Mucosa of gallbladder (tissue), 1 donor: ENCODE measurements around the gene ATP6V0C. TPM values are rescaled to one million over a fixed set of nuclear protein-coding genes. Genes with fewer than 3 reads are reported as not detected.
"Not testable (repeated sequence)": the region's sequence is repeated elsewhere in the genome, so short reads cannot be mapped to it uniquely, and the experiment has no call there.

Experiments used
- DNase-seq: peaks from one replicate; pipeline ENCODE4 v3.0.0-alpha.2; 2020; ENCODE audit warnings: low spot score
- total RNA-seq: library from RNA; stranded (reverse); gene quantifications from one replicate; pipeline ENCODE4 v1.2.1, GENCODE V29; 2021
- donor health status: DM: no; HTN: no; CAD: no.

The ATP6V0C gene
- total RNA-seq, 1 donor from 2014 or later, result 246 TPM

DNA sequence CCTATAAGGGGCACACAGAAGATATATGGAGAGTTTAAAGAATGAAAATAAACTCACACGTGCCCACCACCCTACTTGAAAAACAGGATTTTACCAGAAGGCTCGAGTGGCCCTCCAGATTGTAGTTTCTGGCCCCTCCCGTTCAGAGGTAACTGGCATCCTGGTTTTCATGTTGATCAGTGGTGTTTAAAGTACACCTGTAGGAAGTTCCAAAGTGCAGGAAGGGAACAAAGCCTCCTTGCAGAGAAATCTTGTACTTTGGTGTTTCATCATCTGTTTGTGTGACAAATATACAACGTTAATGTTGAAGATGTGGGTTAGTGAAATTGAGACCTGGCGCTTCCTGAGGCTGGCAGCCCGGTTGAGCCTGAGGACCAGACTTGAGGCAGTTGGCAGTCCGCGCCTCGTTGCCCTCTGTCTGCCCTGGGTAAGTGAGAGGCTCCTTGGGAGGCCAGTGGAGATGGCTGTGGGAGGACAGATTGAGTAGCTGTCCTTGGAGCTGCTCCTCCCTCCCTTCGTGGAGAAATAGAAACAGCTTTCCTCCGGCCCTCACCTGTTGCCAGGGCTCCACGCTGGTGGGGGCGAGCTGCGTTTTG lies 36.6 kb downstream of the ATP6V0C start:
- DNase-seq, result not testable (repeated sequence)

GRCh38 chr16:2551420-2551889 lies 37.7 kb downstream of the ATP6V0C start:
- DNase-seq, result not testable (repeated sequence)

DNA sequence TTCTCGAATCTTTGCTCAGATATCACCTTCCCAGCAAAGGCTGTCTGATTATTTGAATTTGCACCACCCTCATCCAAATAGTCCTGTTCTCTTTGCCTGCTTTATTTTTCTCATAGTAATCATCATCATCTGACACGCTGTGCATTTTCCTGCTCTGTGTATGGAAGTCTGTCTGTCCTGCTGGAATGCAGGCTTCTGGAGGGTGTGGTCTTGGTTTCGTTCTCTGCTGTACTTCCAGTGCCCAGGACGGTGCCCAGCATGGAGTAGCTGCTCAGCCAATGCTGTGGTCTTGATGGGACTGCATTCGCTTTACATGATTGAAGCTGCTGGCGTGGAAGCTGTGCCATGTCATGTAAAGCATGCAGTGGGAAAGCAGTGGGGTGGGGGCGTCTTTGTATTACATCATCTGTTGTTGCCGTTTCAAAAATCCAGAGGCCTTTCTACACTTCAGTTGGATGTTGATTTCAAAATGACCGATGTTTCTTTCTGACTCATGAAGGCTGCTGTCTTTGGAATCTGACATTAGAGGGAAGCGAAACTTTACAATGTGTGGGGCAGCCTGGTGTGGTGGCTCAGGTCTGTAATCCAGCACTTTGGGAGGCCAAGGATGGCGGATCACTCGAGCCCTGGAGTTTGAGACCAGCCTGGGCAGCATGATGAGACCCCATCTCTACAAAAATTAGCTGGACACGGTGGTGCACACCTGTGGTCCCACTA lies 41.1 kb downstream of the ATP6V0C start:
- not testable (repeated sequence) for DNase-seq

DNA sequence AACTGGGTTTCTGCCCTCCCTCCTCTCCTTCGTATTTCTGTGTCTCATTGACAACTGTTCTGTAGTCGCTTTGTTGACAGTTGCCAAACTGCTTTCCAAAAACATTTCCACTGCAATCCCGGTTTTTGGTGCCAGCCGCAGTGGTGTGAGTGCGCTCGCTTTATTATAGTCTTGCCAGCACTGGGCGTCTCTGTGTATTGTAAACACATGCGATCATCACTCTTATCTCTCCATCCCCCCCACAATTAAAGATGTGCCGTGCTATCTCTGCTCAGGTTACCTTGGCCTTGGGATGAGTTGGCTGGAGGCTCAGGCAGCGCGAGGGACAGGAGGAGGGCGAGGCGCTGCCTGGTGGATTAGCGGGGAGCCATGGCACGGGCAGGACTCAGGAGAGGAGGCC lies 43.4 kb downstream of the ATP6V0C start:
- DNase-seq, result not testable (repeated sequence)

GRCh38 chr16:2560131-2560797 lies 46.5 kb downstream of the ATP6V0C start:
- not testable (repeated sequence) for DNase-seq

- peak; percentile 73 for DNase-seq
Observed at GRCh38 chr16:2560798-2561133, 47.0 kb downstream of the ATP6V0C start.

DNA sequence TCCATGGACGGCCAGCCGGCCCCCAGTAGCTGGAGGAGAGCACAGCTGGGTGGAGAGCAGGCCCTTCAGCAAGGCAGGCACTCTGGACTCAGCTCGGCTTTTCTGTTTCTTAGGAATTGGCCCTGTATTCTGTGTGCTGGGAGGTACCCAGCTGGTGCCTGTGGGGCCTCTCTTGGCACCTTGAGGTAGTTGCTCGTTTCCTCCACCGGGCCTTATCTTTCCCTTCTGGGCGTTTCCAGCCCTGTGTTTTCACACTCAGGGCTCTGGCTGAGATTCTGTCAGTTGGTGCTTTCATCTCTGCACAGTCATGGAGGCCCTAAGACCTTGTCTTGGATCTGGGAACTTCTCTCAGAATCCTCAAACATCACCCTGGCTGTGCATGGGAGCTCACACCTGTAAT lies 53.8 kb downstream of the ATP6V0C start:
- not testable (repeated sequence) for DNase-seq

DNA sequence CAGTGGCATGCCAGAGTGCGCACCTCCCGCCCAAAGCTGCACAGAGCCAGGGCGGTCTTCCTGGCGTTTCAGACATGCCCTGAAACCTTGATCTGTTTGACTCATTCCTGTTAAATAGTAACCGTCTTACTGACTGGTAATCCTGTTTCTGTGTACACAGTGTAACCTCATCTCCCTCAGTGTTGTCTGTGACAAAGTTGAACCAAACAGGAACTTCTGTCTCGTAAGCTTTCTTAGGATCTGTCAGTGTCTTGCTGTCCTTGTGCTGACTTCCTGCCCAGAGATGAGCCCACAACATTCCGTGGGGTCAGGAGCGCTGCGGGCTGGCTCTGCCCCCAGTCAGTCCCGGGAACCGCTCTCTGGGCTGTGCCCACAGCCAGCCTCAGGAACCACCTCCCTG lies 54.8 kb downstream of the ATP6V0C start:
- not testable (repeated sequence) for DNase-seq

Other genes starting within 250 kb of the ATP6V0C start
- gene RNPS1, start 245.8 kb upstream of the ATP6V0C start, total RNA-seq, result 114 TPM
- gene ABCA3, start 173.2 kb upstream of the ATP6V0C start, total RNA-seq, result 18.3 TPM
- gene CCNF, start 84.5 kb upstream of the ATP6V0C start, total RNA-seq, result 3.7 TPM
- gene TEDC2, start 53.8 kb upstream of the ATP6V0C start, total RNA-seq, result 0.60 TPM
- gene NTN3, start 42.7 kb upstream of the ATP6V0C start, total RNA-seq, result 0.46 TPM
- 20.6 TPM for gene TBC1D24, start 38.8 kb upstream of the ATP6V0C start, total RNA-seq
- gene AMDHD2, start 6.4 kb downstream of the ATP6V0C start, total RNA-seq, result 60.9 TPM
- gene CEMP1, start 17.5 kb downstream of the ATP6V0C start, total RNA-seq, result 1.8 TPM
- 72.0 TPM for gene PDPK1, start 24.1 kb downstream of the ATP6V0C start, total RNA-seq
- 18.6 TPM for gene KCTD5, start 168.6 kb downstream of the ATP6V0C start, total RNA-seq
- 0.52 TPM for gene PRSS27, start 206.3 kb downstream of the ATP6V0C start, total RNA-seq
- 677 TPM for gene SRRM2, start 238.7 kb downstream of the ATP6V0C start, total RNA-seq